ENCODE measurements around the gene PLA2G4A. TPM values are rescaled to one million over a fixed set of nuclear protein-coding genes. Genes with fewer than 3 reads are reported as not detected.

PLA2G4A gene
- total and polyA plus RNA-seq, 8 donors = 1.5 to 5.7 (median 2.4) TPM

GRCh38 chr1:186873687-186874086 is 44.9 kb downstream of the PLA2G4A start:
- TF ChIP-seq CTCF (IDR thresholded peaks at IDR 0.05) = no peak
- H3K4me1 ChIP-seq = no peaks in the 10 kb centered on the region
- H3K9me3 ChIP-seq = no peaks in the 10 kb centered on the region
- no peak for ATAC-seq
- WGBS, 2 donors = 78 to 85% methylated on average over 1 of the region's 1 CpG
- no peaks in the 10 kb centered on the region for H3K27me3 ChIP-seq
- DNase-seq = no peak
- H3K27ac ChIP-seq = no peak overlapping the region
- no peaks in the 10 kb centered on the region for H3K36me3 ChIP-seq
- intact Hi-C loops (cut with DNase I) = no loop called here
- H3K4me3 ChIP-seq = no peak overlapping the region
- FAIRE-seq = no peak

- intact Hi-C loops (cut with DNase I) = no loop called here
- H3K27ac ChIP-seq = no peak overlapping the region
- no peaks in the 10 kb centered on the region for H3K27me3 ChIP-seq
- no peaks in the 10 kb centered on the region for H3K36me3 ChIP-seq
- DNase-seq (no peak), FAIRE-seq (no peak), ATAC-seq (no peak)
- 62 to 70% methylated on average over 12 of the region's 12 CpGs for WGBS, 2 donors
- H3K9me3 ChIP-seq = no peaks in the 10 kb centered on the region
- no peak overlapping the region for H3K4me3 ChIP-seq
- no peak for TF ChIP-seq CTCF (IDR thresholded peaks at IDR 0.05)
- H3K4me1 ChIP-seq = no peaks in the 10 kb centered on the region
Measured at GRCh38 chr1:186875896-186876835, 47.4 kb downstream of the PLA2G4A start.

- intact Hi-C loops (cut with DNase I) = no loop called here
- no peaks in the 10 kb centered on the region for H3K9me3 ChIP-seq
- DNase-seq (no peak), ATAC-seq (no peak), FAIRE-seq (no peak)
- no peak for TF ChIP-seq CTCF (IDR thresholded peaks at IDR 0.05)
- H3K27ac ChIP-seq = no peak overlapping the region
- no peaks in the 10 kb centered on the region for H3K36me3 ChIP-seq
- WGBS, 2 donors = 67 to 73% methylated on average over 2 of the region's 2 CpGs
- no peak overlapping the region for H3K4me3 ChIP-seq
- H3K4me1 ChIP-seq = no peaks in the 10 kb centered on the region
- no peaks in the 10 kb centered on the region for H3K27me3 ChIP-seq
Measured at GRCh38 chr1:186878356-186878755, 49.6 kb downstream of the PLA2G4A start.

GRCh38 chr1:186880982-186881381 is 52.2 kb downstream of the PLA2G4A start:
- H3K4me3 ChIP-seq = peak overlapping the region in 1 of 4 donors; percentile 6
- FAIRE-seq (no peak), ATAC-seq (peak in 2 of 4 donors; percentile 44 to 63), DNase-seq (no peak)
- no peaks in the 10 kb centered on the region for H3K4me1 ChIP-seq
- H3K9me3 ChIP-seq = no peaks in the 10 kb centered on the region
- no peaks in the 10 kb centered on the region for H3K36me3 ChIP-seq
- WGBS, 2 donors = 15% methylated on average over 1 of the region's 1 CpG
- intact Hi-C loops (cut with DNase I) = no loop called here
- no peak for TF ChIP-seq CTCF (IDR thresholded peaks at IDR 0.05)
- peak overlapping the region in 2 of 4 donors; percentile 7 to 15 for H3K27ac ChIP-seq
- H3K27me3 ChIP-seq = no peaks in the 10 kb centered on the region
